ENCODE measurements around the gene BFSP1. TPM values are rescaled to one million over a fixed set of nuclear protein-coding genes. Genes with fewer than 3 reads are reported as not detected.

The BFSP1 gene
- total and polyA plus RNA-seq, 2 experiments from 2014 or later: 2.0 to 2.3 TPM

- no peak for TF ChIP-seq EZH2 (IDR thresholded peaks at IDR 0.05; ENCODE audit: borderline replicate concordance)
- TF ChIP-seq EZH2phosphoT487 (IDR thresholded peaks at IDR 0.05; ENCODE audit: low read depth, severe bottlenecking, unreplicated experiment): no peak
- TF ChIP-seq CTCF (IDR thresholded peaks at IDR 0.05; ENCODE audit: poor library complexity): peak; percentile 34
- no peaks in the 10 kb centered on the region for H3K36me3 ChIP-seq (replicated peaks; ENCODE audit: insufficient read depth, low read depth)
- peak overlapping the region; percentile 99 for H3K27ac ChIP-seq
- H3K4me1 ChIP-seq (ENCODE audit: insufficient read depth): peaks cover 16% of the 10 kb centered on the region
- H3K4me2 ChIP-seq: peak overlapping the region; percentile 85
- H3K9me3 ChIP-seq (ENCODE audit: low read depth): no peaks in the 10 kb centered on the region
- H3K9me2 ChIP-seq (replicated peaks; ENCODE audit: insufficient read depth): no peaks in the 10 kb centered on the region
- peak overlapping the region; percentile 71 for H3K4me3 ChIP-seq
- DNase-seq (ENCODE audit: low spot score): peak; percentile 72
- H2AFZ ChIP-seq: peak overlapping the region; percentile 3
- peaks cover 57% of the 10 kb centered on the region for H3K79me2 ChIP-seq
- no peaks in the 10 kb centered on the region for H3K27me3 ChIP-seq
- under 1% methylated on average over 32 of the region's 43 CpGs for WGBS (ENCODE audit: low lambda C conversion rate, missing lambda C conversion rate)
- peaks cover 48% of the 10 kb centered on the region for H4K20me1 ChIP-seq (ENCODE audit: insufficient read depth, poor library complexity, severe bottlenecking)
These were observed 39.4 kb upstream of the BFSP1 start for GRCh38 chr20:17570347-17571152.

- Histone ChIP-seq H3K4me1 (ENCODE audit: insufficient read depth) (peaks cover 16% of the 10 kb centered on the region), H3K36me3 (replicated peaks; ENCODE audit: insufficient read depth, low read depth) (no peaks in the 10 kb centered on the region), H3K4me2 (peak within 1 kb of the TSS; percentile 85), H4K20me1 (ENCODE audit: insufficient read depth, poor library complexity, severe bottlenecking) (peaks cover 40% of the 10 kb centered on the region), H3K27me3 (no peaks in the 10 kb centered on the region), H3K4me3 (peak within 1 kb of the TSS; percentile 71), H3K27ac (peak within 1 kb of the TSS; percentile 99), H3K9me3 (ENCODE audit: low read depth) (no peaks in the 10 kb centered on the region), H3K9me2 (replicated peaks; ENCODE audit: insufficient read depth) (no peaks in the 10 kb centered on the region), H3K79me2 (peaks cover 50% of the 10 kb centered on the region), H2AFZ (peak within 1 kb of the TSS; percentile 3)
- DNase-seq (ENCODE audit: low spot score): peak; percentile 98
- WGBS (ENCODE audit: low lambda C conversion rate, missing lambda C conversion rate): under 1% methylated on average over 44 of the region's 70 CpGs
- TF ChIP-seq EZH2phosphoT487 (IDR thresholded peaks at IDR 0.05; ENCODE audit: low read depth, severe bottlenecking, unreplicated experiment) (no peak), CTCF (IDR thresholded peaks at IDR 0.05; ENCODE audit: poor library complexity) (no peak), EZH2 (IDR thresholded peaks at IDR 0.05; ENCODE audit: borderline replicate concordance) (no peak)
These were observed 38.6 kb upstream of the BFSP1 start, which contains the start of gene DSTN for GRCh38 chr20:17569616-17570346. Gene DSTN, plus strand, starts transcription at chr20:17570075. Its CDS starts 134 bp downstream, at chr20:17570209.

- H3K9me3 ChIP-seq (ENCODE audit: low read depth): no peaks in the 10 kb centered on the region
- no peak overlapping the region for H2AFZ ChIP-seq
- peak overlapping the region; percentile 11 for H3K4me3 ChIP-seq
- peaks cover 34% of the 10 kb centered on the region for H4K20me1 ChIP-seq (ENCODE audit: insufficient read depth, poor library complexity, severe bottlenecking)
- peak overlapping the region; percentile 99 for H3K27ac ChIP-seq
- no peaks in the 10 kb centered on the region for H3K9me2 ChIP-seq (replicated peaks; ENCODE audit: insufficient read depth)
- H3K79me2 ChIP-seq: peaks cover 42% of the 10 kb centered on the region
- WGBS (ENCODE audit: low lambda C conversion rate, missing lambda C conversion rate): under 1% methylated on average over 26 of the region's 38 CpGs
- peak overlapping the region; percentile 85 for H3K4me2 ChIP-seq
- H3K27me3 ChIP-seq: no peaks in the 10 kb centered on the region
- H3K36me3 ChIP-seq (replicated peaks; ENCODE audit: insufficient read depth, low read depth): no peaks in the 10 kb centered on the region
- peaks cover 16% of the 10 kb centered on the region for H3K4me1 ChIP-seq (ENCODE audit: insufficient read depth)
- TF ChIP-seq EZH2 (IDR thresholded peaks at IDR 0.05; ENCODE audit: borderline replicate concordance) (no peak), EZH2phosphoT487 (IDR thresholded peaks at IDR 0.05; ENCODE audit: low read depth, severe bottlenecking, unreplicated experiment) (no peak), CTCF (IDR thresholded peaks at IDR 0.05; ENCODE audit: poor library complexity) (no peak)
- DNase-seq (ENCODE audit: low spot score): peak; percentile 93
These were observed 37.9 kb upstream of the BFSP1 start for GRCh38 chr20:17568972-17569521.

Measured in hepatocyte (in vitro differentiated cells).